Breast epithelium (tissue), 4 donors: ENCODE measurements around the gene TUFT1. TPM values are rescaled to one million over a fixed set of nuclear protein-coding genes. Genes with fewer than 3 reads are reported as not detected.
A peak's percentile ranks its signal among the peaks of the same experiment; 100 is the strongest.

Experiments
- DNase-seq, 2 donors: peaks; one replicate each; pipeline ENCODE4 v3.0.0-alpha.2; 2019; ENCODE audit warnings: low spot score in 2 of 2
- H3K27ac ChIP-seq, 2 donors: fragments of 200-600 bp; sonication (generic) in 1 of 2; one replicate each; pipeline ENCODE4 v1.5.1; 2016 to 2019; ENCODE audit warnings: mild to moderate bottlenecking in 1 of 2
- H3K27me3 ChIP-seq, 2 donors: fragments of 200-600 bp; sonication (generic) in 1 of 2; one replicate each; pipeline versions ENCODE4 v1.5.1 to v1.6.0; 2017 to 2019; ENCODE audit warnings: control low read depth in 1 of 2, mild to moderate bottlenecking in 1 of 2
- H3K36me3 ChIP-seq: fragments of 200-600 bp; one replicate; pipeline ENCODE4 v1.5.1; 2019
- H3K4me1 ChIP-seq, 2 donors: fragments of 200-600 bp; sonication (generic); one replicate each; pipeline ENCODE4 v1.5.1; 2016 to 2019; ENCODE audit warnings: control low read depth in 1 of 2
- H3K4me3 ChIP-seq, 3 donors: fragments of 200-600 bp; sonication (generic); 1 replicate in 2 of 3; 2 replicates in 1 of 3; pipeline ENCODE4 v1.5.1; 2016 to 2019; ENCODE audit warnings: mild to moderate bottlenecking in 3 of 3, moderate library complexity in 2 of 3
- H3K9me3 ChIP-seq, 2 donors: fragments of 200-600 bp; sonication (generic) in 1 of 2; one replicate each; pipeline ENCODE4 v1.5.1; 2016 to 2019; ENCODE audit warnings: control low read depth in 1 of 2
- CTCF ChIP-seq, 3 donors: fragments of 450-650 bp; IDR thresholded peaks; one replicate each; pipeline ENCODE4 v1.5.1; 2016 to 2017; ENCODE audit warnings: antibody characterized with exemption in 3 of 3, mild to moderate bottlenecking in 3 of 3, moderate library complexity in 3 of 3
- POLR2A ChIP-seq: fragments of 450-650 bp; IDR thresholded peaks from one replicate; pipeline ENCODE4 v1.6.1; 2016; ENCODE audit warnings: antibody characterized with exemption, mild to moderate bottlenecking, moderate library complexity
- POLR2AphosphoS5 ChIP-seq, 3 donors: sonication (generic); formaldehyde crosslinking; IDR thresholded peaks; one replicate each; pipeline ENCODE4 v1.6.1; 2017; ENCODE audit warnings: antibody characterized with exemption in 3 of 3
- intact Hi-C: fragments of 100-400 bp; cut with DNase I; formaldehyde crosslinking; loops from one replicate; pipeline ENCODE4 v1.15.1; 2023; ENCODE audit warnings: low total_unique reads
- total RNA-seq, 3 donors: library from RNA; depleted of rRNA; stranded (reverse); fragments of >200 nt; gene quantifications; one replicate each; pipeline ENCODE4 v1.1.0, GENCODE V29; 2016

The TUFT1 gene
- total RNA-seq, 3 donors from 2014 or later = 7.2 to 21.2 (median 13.4) TPM

- Histone ChIP-seq H3K9me3 (no peaks in the 10 kb centered on the region), H3K4me3 (no peak overlapping the region), H3K36me3 (no peaks in the 10 kb centered on the region), H3K27ac (peak overlapping the region; percentile 75 to 86), H3K4me1 (peaks cover 0 to 5% of the 10 kb centered on the region in 2 donors), H3K27me3 (no peaks in the 10 kb centered on the region)
- DNase-seq = no peak
- intact Hi-C loops = no loop called here
- TF ChIP-seq POLR2A (no peak), POLR2AphosphoS5 (IDR thresholded peaks at IDR 0.05) (peak in 1 of 3 donors; percentile 33), CTCF (IDR thresholded peaks at IDR 0.05) (no peak)
Measured at GRCh38 chr1:151494741-151495281, 45.3 kb upstream of the TUFT1 start.

- Histone ChIP-seq H3K4me3 (no peak overlapping the region), H3K36me3 (no peaks in the 10 kb centered on the region), H3K27ac (peak overlapping the region; percentile 1 to 86), H3K27me3 (no peaks in the 10 kb centered on the region), H3K9me3 (no peaks in the 10 kb centered on the region), H3K4me1 (peaks cover 0 to 5% of the 10 kb centered on the region in 2 donors)
- intact Hi-C loops = no loop called here
- no peak for TF ChIP-seq CTCF (IDR thresholded peaks at IDR 0.05)
- no peak for TF ChIP-seq POLR2AphosphoS5 (IDR thresholded peaks at IDR 0.05)
- no peak for TF ChIP-seq POLR2A
- DNase-seq = no peak
Measured at GRCh38 chr1:151495316-151495715, 44.8 kb upstream of the TUFT1 start.

- no peak for DNase-seq
- Histone ChIP-seq H3K4me3 (no peak overlapping the region), H3K27me3 (no peaks in the 10 kb centered on the region), H3K27ac (no peak overlapping the region), H3K9me3 (no peaks in the 10 kb centered on the region), H3K4me1 (peaks cover 0 to 4% of the 10 kb centered on the region in 2 donors), H3K36me3 (no peaks in the 10 kb centered on the region)
- intact Hi-C loops = no loop called here
- TF ChIP-seq CTCF (IDR thresholded peaks at IDR 0.05) (no peak), POLR2AphosphoS5 (IDR thresholded peaks at IDR 0.05) (no peak), POLR2A (no peak)
Measured at GRCh38 chr1:151499365-151499764, 40.7 kb upstream of the TUFT1 start.

- TF ChIP-seq POLR2A = no peak
- TF ChIP-seq CTCF (IDR thresholded peaks at IDR 0.05) = no peak
- no peak for TF ChIP-seq POLR2AphosphoS5 (IDR thresholded peaks at IDR 0.05)
- Histone ChIP-seq H3K36me3 (no peaks in the 10 kb centered on the region), H3K27ac (no peak overlapping the region), H3K4me3 (no peak overlapping the region), H3K9me3 (no peaks in the 10 kb centered on the region), H3K27me3 (no peaks in the 10 kb centered on the region), H3K4me1 (no peaks in the 10 kb centered on the region)
- intact Hi-C loops = no loop called here
- DNase-seq = no peak
Measured at GRCh38 chr1:151499930-151500329, 40.2 kb upstream of the TUFT1 start.

GRCh38 chr1:151501474-151501873 lies 38.6 kb upstream of the TUFT1 start:
- TF ChIP-seq CTCF (IDR thresholded peaks at IDR 0.05) = peak in 1 of 3 donors; percentile 29
- no peak for TF ChIP-seq POLR2A
- no peak for TF ChIP-seq POLR2AphosphoS5 (IDR thresholded peaks at IDR 0.05)
- H3K36me3 ChIP-seq = no peaks in the 10 kb centered on the region
- no peaks in the 10 kb centered on the region for H3K27me3 ChIP-seq
- intact Hi-C loops = no loop called here
- no peak overlapping the region for H3K27ac ChIP-seq
- H3K4me1 ChIP-seq = no peaks in the 10 kb centered on the region
- H3K4me3 ChIP-seq = no peak overlapping the region
- H3K9me3 ChIP-seq = no peaks in the 10 kb centered on the region
- no peak for DNase-seq
